HUDEP-2 (cell line): Measurements from ENCODE around the gene PCF11.
"Not testable (repeated sequence)": the region's sequence is repeated elsewhere in the genome, so short reads cannot be mapped to it uniquely, and the experiment has no call there.

Source experiments
- DNase-seq, 76 experiments: peaks; one replicate each; lab custom pipeline; 2025; ENCODE audit not compliant: unreplicated experiment in 76 of 76; lab: John Stamatoyannopoulos, UW

PCF11 gene

DNA sequence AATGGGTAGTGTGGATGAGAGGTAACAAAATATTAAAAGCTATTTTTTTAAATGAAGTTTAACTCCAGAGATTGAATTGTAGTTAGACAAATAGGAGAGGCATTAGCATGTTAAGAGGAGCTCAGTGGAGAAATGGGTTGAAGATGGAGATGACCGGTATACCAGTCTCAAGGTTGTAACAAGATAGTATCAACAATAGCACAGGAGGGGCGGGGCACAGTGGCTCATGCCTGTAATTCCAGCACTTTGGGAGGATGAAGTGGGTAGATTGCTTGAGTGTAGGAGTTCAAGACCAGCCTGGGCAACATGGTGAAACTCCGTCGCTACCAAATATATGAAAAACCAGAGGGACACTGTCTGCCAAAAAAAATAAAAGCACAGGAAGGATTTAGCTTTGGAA lies 30.5 kb downstream of the PCF11 start:
- peak in 2 of 76 experiments; percentile 3 to 18 for DNase-seq

DNA sequence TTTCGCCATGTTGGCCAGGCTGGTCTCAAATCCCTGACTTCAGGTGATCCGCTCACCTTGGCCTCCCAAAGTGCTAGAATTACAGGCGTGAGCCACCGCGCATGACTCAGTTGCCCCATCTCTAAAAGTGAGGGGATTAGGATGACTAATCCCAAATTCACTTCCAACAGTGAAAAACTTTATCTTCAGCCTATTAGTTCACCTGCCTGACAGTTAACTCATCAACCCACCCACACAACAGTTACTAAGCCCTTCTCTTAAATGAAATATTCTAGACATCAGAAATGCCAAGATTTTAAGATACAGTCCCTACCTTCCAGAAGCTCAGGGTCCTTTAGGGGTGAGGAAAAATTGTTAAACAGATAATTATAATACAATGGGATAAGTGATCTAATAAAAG lies 34.6 kb downstream of the PCF11 start:
- no peak for DNase-seq

DNA sequence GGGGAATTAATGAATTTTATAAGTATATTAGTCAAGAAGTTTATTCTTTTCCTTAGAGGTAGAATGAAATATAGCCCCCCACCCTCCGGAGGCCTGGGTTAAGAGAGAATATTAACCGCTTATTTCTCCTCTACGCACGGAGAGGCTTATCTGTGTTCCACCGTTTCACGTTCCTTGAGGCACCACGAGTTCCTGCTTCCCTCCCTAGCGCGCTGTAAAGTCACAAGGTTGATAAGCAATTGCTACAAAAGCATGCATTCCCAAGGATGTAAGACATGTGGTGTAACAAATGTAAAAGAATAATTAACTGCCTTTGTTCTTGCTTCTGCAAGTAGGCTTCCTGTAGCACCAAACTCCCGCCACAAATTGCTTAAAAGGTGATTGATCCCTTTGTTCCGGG lies 35.1 kb downstream of the PCF11 start:
- DNase-seq: peak in 7 of 76 experiments; percentile 11 to 25 (median 20)

DNA sequence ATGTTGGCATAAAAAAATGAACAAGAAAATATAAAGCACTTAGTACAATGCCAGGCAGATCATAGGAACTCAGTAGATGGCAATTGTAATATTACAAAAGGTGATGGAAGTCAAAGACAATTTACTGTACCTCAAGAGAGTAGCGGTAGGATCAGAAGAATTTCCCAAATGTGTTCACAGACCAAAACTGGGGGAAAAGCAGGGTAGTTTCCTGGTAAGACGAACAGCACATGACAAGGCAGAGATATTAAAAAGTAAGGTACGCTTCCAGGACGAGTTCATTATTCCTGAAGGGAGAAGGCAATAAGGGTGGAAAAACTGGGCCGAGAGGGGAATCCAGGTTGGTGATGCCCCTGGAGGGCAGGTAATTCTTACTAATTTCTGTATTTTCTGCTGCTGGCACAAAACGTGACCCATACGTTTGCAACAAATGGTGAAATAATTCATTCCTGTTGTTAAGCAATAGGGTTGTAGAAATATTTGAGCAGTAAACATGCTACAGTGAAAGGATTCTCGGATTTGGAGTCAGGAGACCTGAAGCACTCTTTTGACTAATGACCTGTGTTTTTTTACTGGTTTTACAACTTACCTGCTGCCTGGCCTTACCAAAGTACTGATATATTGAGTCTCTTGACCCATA lies 35.8 kb downstream of the PCF11 start:
- DNase-seq: no peak

DNA sequence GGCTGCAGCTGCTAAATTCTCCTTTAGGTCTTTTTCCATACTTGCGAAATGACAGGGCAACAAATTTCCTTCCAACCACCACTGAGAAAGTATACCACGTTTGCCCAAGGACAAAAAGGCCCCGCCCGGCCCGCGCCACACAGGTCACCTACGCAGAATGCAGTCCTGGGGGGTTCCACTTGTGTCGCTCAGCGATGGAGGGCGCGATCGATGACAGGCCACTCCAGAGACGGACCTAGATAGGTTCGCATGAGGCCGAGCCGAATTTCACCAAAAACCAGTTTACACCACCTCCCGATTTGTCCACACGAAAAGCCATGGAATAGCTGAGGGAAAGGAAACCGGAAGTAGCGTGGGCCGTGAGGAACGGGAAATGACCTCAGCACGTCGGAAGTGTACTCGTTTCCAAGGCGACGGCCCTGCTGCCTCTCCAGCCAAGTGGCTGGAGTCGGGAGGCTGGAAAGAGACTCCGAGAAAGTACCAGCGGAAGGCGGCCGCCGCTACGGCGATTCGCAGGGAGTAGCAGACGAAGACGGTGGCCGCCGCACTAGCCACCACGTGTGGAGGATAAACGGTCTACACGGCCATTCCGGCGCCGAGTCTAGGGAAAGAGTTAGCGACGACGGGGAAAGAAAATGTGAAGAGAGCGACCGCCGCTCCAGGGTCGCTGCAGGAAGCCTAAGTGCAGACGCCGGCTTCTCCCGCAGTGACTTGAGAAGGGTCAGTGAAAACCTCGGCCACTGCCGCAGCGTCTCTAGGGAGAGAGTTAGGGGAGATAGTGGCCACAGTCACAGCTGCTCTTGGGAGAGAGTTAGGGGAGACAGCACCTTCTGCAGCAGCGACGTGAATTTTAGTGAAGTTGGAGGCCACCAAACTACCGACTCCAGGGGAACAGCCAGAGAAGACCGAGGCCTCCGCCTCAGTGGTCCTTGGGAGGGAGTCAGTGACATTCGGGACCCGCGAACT lies 36.7 kb downstream of the PCF11 start, which contains the start of gene ANKRD42:
TSS of gene ANKRD42 (plus strand) at position 398 of the 966 bp plus-strand sequence. CDS start 959 bp downstream, outside the sequence.
- DNase-seq: peak in 75 of 76 experiments; percentile 34 to 91 (median 78)

DNA sequence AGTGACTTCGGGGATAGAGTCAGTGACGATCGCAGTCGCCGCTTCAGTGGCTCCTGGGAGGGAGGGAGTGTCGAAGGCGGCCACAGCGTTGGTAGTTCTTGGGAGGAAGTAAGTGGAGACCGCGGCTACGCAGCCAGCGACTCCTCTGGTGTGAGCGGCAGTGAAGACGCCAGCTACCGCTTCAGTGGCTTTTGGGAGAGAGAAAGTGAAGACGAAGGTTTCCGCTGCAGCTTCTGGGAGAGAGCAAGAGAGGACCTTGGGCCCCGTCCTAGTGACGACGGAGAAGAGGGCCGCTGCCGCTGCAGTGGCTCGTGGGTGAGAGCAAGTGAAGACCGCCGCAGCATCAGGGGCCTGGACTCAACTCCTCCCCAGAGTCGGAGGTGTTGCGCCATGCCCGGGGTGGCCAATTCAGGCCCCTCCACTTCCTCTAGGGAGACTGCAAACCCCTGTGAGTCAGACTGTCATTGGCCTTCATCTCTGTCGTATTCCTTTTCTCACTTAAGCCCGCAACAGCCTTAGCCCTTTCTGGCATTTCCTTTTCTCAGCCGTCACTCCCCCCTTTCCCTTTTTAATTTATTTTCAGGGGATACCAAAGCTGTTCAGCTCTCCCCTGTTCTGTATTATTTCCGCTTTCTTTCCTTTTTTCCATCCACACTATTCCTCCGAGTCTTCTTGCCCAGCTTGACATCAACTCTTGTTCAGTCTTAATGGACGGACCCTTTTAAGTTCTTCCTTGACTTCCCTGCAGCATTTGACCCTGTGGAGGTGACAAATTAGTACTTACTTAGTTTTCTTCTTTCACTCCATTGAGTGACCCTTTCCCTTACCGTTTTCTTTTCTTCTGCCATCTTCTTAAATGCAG lies 37.6 kb downstream of the PCF11 start:
- DNase-seq: peak in 49 of 76 experiments; percentile 9 to 53 (median 29)

DNA sequence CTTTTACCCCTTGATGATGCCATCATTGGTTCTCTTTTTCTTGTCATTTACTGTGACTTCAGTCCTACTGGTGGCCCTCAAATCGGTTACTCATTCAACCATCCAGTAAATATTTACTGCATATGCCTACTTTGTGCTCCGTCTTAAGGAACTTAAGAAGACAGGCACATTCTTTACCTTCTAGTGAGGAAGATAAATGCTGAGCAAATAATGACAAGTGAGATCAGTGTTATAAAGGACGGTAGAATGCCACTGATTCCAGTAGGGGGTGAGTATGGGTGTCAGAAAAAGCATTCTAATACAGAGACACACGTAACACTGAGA lies 38.2 kb downstream of the PCF11 start:
- no peak for DNase-seq

DNA sequence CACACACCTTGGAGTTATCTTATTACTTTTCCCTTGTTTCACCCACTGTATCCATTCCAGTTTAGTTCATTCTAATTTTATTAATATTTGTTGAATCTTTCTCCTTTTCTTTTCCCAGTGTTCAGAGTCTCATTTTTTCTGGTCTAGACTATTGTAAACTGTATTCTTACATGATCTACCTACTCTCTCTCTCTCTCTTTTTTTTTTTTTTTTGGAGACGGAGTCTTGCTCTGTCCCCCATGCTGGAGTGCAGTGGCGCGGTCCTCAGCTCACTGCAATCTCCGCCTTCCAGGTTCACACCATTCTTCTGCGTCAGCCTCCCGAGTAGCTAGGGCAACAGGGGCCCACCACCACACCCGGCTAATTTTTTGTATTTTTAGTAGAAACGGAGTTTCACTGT lies 38.7 kb downstream of the PCF11 start:
- no peak for DNase-seq

DNA sequence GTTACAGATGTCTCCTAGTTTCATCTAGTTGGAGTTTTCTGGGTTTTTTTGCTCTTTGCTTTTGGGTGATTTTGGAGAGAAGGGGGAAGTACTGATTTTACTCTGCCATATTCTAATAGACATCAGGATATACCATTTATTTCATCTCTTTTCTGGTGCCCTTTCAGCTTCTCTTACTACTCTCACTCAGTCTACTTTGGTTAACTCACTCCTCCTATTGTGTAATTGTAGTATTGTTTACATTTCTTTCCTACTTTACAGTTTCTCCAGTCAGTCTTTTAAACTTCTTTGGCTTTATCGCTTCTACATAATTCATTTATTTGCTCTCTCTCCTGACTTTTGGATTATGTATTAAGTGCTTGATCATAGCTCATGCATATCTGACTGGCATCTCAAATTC lies 43.1 kb downstream of the PCF11 start:
- no peak for DNase-seq

DNA sequence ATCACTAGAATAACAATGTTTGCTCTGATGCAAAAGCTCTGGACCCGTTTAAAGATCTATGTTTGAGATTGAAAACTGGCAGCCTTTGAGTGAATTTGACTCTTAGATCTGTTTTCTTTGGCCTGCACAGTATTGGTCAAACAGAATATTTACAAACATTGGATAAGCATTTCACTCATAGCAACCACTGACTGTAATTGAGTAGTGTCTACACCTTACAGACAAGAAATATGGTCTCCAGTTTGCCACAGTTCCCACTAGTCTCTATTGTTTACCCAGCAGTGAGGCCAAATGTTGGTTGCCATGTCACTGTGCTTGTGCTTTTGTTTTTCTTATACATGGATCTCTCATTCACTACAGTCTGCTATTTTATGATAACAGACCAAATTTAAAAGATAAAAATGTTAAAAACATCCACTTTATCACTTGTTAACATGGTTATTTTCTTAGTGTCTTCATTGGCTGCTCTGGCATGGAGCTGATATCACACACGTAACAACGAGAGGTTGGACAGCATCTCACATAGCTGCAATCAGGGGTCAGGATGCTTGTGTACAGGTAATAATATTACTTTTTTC lies 48.8 kb downstream of the PCF11 start:
- DNase-seq: peak in 2 of 76 experiments; percentile 9 to 20

DNA sequence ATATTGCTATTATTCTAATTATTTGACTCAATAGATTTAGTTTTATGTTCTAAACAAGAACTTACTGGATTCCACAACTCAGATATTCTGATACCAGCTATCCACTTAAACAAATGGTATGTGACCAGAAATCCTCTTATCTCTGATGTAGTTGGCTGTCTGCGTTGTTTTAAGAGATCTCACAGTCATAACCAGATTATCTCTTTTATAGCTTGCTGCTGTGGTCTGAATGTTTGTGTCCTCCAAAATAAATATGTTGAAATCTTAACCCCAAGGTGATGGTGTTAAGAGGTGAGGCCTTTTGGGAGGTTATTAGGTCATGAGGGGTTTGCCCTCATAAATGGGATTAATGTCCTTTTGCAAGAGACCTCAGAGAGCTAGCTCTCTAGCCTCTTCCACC lies 49.3 kb downstream of the PCF11 start:
- no peak for DNase-seq

DNA sequence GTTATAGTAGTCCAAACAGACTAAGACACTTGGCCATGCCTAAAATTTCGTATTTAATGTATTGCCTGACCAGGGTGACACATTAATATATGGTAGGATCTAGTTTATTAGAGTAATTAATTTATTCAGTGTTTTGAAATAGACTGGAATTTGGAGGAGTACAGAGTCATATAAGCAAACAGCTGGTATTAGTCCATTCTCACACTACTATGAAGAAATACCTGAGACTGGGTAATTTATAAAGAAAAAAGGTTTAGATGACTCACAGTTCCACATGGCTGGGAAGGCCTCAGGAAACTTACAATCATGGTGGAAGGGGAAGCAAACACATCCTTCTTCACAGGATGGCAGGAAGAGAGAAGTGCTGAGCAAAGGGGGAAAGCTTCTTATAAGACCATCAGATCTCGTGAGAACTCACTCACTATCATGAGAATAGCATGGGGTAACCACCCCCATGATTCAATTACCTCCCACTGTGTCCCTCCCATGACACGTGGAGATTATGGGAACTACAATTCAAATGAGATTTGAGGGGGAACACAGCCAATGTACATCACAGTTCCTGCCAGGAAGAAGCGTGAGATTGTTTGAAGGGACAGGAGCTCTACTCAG lies 49.9 kb downstream of the PCF11 start:
- DNase-seq: not testable (repeated sequence)

DNA sequence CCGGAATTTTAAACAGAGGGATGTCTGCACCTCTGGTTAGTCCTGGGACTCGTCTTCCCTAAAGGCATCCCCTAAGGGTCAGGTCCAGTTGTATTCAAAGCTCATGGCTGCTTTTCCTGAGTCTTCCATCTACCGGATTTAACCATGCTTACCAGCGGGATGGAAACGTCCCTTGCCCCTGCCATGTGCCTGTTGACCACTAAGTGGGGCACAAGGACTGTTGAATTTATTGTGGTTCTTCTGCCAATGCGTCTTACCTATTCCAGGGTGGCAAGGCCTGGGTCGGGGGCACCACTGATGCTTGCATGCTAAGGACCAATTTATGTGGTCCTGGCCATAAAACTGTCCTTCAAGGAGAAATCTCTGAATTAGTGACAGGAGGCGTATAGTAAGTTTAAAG lies 62.2 kb downstream of the PCF11 start:
- no peak for DNase-seq

DNA sequence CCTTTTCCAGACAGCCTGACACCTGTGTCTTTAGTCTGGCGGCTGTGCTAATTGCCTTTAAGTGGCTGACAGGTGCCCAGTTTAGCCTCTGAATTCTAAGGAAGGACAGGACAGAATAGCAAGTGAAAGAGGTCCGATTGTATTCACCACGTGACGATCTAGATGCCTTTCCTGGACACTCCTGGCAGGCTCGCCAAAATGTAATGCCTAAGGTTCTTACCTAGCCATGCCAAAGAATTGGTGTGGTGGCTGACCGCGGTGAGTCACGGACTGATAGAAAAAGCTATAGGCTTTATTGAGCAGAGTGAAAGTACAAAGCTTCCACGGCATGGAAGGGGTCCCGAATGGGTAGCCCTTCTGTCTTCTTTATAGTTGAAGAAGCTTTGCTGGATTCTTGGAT lies 63.3 kb downstream of the PCF11 start:
- DNase-seq: no peak

DNA sequence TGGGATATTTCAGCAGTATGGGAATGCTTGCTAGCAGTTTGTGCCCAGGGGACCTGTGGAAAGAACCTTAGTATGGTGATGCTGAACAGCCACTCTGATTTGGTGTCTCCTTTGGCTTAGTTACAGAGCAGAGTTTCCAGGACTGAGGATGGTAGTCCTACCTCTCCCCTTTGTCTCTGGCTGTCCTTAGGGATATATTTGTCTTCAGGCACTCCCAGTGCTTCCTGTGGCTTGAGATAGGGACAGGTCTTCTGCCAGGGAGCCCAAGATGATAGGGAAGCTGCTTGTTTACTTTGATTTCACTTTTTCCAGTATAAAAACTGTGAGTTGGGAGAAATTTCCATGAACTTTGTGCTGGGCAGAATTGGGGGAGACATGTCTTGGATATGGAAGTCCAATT lies 64.8 kb downstream of the PCF11 start:
- DNase-seq: no peak

DNA sequence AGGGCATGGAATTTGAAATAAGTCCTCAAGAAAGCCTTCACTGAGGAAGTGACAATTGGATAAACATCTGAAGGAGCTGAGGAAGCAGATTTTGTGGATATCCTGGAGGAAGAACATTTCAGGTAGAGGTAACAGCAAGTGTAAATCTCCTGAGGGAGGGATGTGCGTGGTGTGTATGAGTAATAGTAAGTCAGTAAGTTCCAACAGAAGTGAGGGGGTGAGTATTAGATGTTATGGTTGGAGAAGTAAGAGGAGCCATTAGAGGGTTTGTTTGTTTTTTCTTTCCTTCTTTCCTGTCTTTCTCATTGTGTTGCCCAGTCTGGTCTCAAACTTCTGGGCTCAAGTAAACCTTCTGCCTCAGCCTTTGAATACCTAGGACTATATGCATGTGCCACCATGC lies 65.6 kb downstream of the PCF11 start:
- DNase-seq: no peak

DNA sequence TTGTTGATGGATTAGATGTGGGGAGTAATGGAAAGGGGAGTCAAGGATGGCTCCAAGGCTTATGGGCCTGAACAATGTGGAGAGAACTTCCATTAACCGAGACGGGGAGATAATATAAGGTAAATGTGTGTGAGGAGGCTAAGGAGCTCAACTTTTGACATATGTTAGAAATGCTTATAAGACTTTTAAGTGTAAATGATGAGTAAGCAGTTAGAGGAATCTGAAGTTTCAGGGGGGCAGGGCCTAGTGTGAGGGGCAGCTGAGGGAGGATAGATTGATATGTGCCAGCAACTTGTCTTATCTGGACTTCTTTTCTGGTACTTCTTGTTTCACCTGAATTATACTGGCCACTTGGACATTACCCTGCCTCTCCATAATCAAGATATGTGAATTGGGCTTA lies 66.5 kb downstream of the PCF11 start:
- DNase-seq: no peak

DNA sequence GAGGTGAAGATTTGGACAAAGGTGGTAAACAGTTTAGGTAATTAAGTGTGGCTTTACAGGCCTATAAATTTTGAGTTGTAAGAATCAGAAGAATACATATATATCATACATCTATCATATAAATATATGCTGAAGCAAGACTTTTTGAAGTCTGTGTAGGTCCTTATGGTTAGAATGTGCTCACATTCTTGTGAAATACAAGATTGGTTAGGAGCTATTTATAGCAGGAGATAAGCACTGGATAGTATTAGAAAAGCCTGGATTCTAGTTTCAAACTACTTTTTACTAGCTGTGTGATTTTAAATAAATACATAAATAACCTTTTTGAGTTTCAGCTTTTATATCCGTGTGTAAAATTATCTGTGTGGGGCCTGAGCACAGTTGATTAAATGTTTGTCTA lies 78.9 kb downstream of the PCF11 start:
- DNase-seq: no peak
